ENCODE results near the gene MYO7A. TPM values are rescaled to one million over a fixed set of nuclear protein-coding genes. Genes with fewer than 3 reads are reported as not detected.

MYO7A gene
- total RNA-seq, 2 experiments from 2014 or later: 0.09 to 0.14 TPM

GRCh38 chr11:77182542-77183430 lies 54.7 kb downstream of the MYO7A start:
- Mint-ChIP-seq H3K27me3 (no peaks in the 10 kb centered on the region), H3K4me3 (no peak overlapping the region), H3K4me1 (ENCODE audit: low read depth) (no peaks in the 10 kb centered on the region), H3K9me3 (no peaks in the 10 kb centered on the region), H3K27ac (no peak overlapping the region), H3K36me3 (ENCODE audit: low read depth) (no peaks in the 10 kb centered on the region)
- ATAC-seq: no peak
- DNase-seq: no peak
- intact Hi-C loops (cut with micrococcal nuclease): no loop called here
- ChIA-PET CTCF (interaction anchor here (1.3 to 9.0 kb wide), 3 partner anchors 55 to 92 kb away, joined by 3 to 176 read pairs (median 22); partner anchors contain the start of gene MYO7A), POLR2A (no interaction called here)
- no peak for TF ChIP-seq CTCF (IDR thresholded peaks at IDR 0.05)

GRCh38 chr11:77183431-77183984 lies 55.5 kb downstream of the MYO7A start:
- no peak overlapping the region for H3K4me3 Mint-ChIP-seq
- ATAC-seq: no peak
- DNase-seq: no peak
- no peaks in the 10 kb centered on the region for H3K4me1 Mint-ChIP-seq (ENCODE audit: low read depth)
- no peaks in the 10 kb centered on the region for H3K36me3 Mint-ChIP-seq (ENCODE audit: low read depth)
- H3K9me3 Mint-ChIP-seq: no peaks in the 10 kb centered on the region
- intact Hi-C loops (cut with micrococcal nuclease): no loop called here
- no peak overlapping the region for H3K27ac Mint-ChIP-seq
- CTCF ChIA-PET: interaction anchor here (9.0 kb wide), 1 partner anchor 56 kb away, joined by 176 read pairs; the partner anchor contains the start of gene MYO7A
- POLR2A ChIA-PET: no interaction called here
- TF ChIP-seq CTCF (IDR thresholded peaks at IDR 0.05): no peak
- no peaks in the 10 kb centered on the region for H3K27me3 Mint-ChIP-seq

- Mint-ChIP-seq H3K4me1 (ENCODE audit: low read depth) (no peaks in the 10 kb centered on the region), H3K36me3 (ENCODE audit: low read depth) (no peaks in the 10 kb centered on the region), H3K27me3 (no peaks in the 10 kb centered on the region), H3K27ac (no peak overlapping the region), H3K9me3 (no peaks in the 10 kb centered on the region), H3K4me3 (no peak overlapping the region)
- CTCF ChIA-PET: interaction anchor here (9.0 kb wide), 1 partner anchor 57 kb away, joined by 176 read pairs; the partner anchor contains the start of gene MYO7A
- ATAC-seq (no peak), DNase-seq (no peak)
- intact Hi-C loops (cut with micrococcal nuclease): no loop called here
- TF ChIP-seq CTCF (IDR thresholded peaks at IDR 0.05): no peak
- POLR2A ChIA-PET: no interaction called here
These were observed 56.3 kb downstream of the MYO7A start for GRCh38 chr11:77184136-77184860.

- no peaks in the 10 kb centered on the region for H3K4me1 Mint-ChIP-seq (ENCODE audit: low read depth)
- intact Hi-C loops (cut with micrococcal nuclease): no loop called here
- DNase-seq (no peak), ATAC-seq (no peak)
- no peaks in the 10 kb centered on the region for H3K36me3 Mint-ChIP-seq (ENCODE audit: low read depth)
- H3K9me3 Mint-ChIP-seq: no peaks in the 10 kb centered on the region
- no peak overlapping the region for H3K4me3 Mint-ChIP-seq
- no peak overlapping the region for H3K27ac Mint-ChIP-seq
- ChIA-PET CTCF (interaction anchor here (1.2 to 9.0 kb wide), 6 partner anchors 12 to 363 kb away, joined by 3 to 176 read pairs (median 14); partner anchors contain the start of gene MYO7A), POLR2A (interaction anchor here (1.2 kb wide), 1 partner anchor 20 kb away, joined by 3 read pairs; no protein-coding TSS in a partner anchor)
- no peaks in the 10 kb centered on the region for H3K27me3 Mint-ChIP-seq
- no peak for TF ChIP-seq CTCF (IDR thresholded peaks at IDR 0.05)
These were observed 58.3 kb downstream of the MYO7A start for GRCh38 chr11:77186302-77186701.

Data from activated CD8-positive, alpha-beta T cell treated with anti-CD3 and anti-CD28 coated beads for 36 hours (primary cell).